Measurements from ENCODE around the gene TBL1X.

Gene TBL1X

DNA sequence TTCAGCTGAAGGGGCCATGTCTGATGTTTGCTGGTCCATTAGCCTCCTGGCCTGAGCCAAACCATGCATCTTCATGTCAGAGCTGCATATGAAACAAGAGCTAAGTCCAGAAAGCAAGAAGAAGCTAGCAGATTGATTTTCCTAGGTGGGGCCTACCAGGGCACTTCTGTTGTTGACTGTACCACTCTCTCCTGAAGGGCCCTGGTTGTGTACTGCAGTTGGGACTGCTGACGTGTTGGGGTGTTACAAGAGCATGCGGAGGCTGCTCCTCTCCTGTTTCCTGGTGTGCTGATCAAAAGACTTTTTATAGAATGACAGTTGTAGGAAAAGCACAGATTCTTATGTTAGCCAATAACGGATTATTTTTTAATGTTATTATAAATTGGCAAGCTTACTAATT lies 145.1 kb downstream of the TBL1X start:
- no peak for DNase-seq
- no peak for TF ChIP-seq GATA1 (IDR thresholded peaks at IDR 0.05; ENCODE audit: low read depth, low read length)
- no peak for TF ChIP-seq POLR2A (IDR thresholded peaks at IDR 0.05; ENCODE audit: low read length)

DNA sequence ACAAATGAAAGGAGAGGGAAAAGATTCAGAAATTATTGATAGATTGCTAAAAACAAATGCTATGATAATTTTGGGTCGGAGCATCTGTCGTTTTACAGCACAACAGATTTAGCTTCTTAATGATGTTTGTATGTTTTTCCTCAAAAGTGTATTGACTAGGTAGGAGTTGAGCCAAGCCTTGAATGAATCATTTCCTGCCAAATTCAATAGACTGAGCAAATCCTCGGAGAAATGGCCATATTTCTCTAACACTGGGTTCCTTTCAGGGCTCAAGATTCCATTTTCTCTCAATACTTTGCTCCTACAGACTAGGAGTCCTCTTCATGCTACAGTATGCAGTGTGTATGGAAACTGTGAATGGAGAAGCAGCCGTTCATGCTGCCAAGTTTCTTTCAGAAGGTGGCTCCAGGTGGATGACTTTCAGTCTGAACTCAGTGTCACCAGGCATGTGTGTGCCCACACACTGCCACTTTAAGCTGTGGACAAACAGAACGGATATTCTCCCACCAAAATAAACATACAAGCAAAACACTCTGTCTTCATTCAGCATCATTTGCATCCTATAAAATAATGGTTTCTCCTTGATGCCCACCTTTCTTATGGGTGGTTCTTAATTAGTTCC lies 146.0 kb downstream of the TBL1X start:
- TF ChIP-seq POLR2A (IDR thresholded peaks at IDR 0.05; ENCODE audit: low read length) (no peak), GATA1 (IDR thresholded peaks at IDR 0.05; ENCODE audit: low read depth, low read length) (no peak)
- DNase-seq = no peak

- TF ChIP-seq GATA1 (IDR thresholded peaks at IDR 0.05; ENCODE audit: low read depth, low read length) = no peak
- no peak for DNase-seq
Measured at GRCh38 chrX:9611436-9612145, 146.7 kb downstream of the TBL1X start.

- no peak for DNase-seq
- TF ChIP-seq GATA1 (IDR thresholded peaks at IDR 0.05; ENCODE audit: low read depth, low read length) (no peak), POLR2A (IDR thresholded peaks at IDR 0.05; ENCODE audit: low read length) (no peak)
Measured at GRCh38 chrX:9612146-9612505, 147.3 kb downstream of the TBL1X start.

GRCh38 chrX:9614016-9614415 lies 149.2 kb downstream of the TBL1X start:
- no peak for DNase-seq
- no peak for TF ChIP-seq POLR2A (IDR thresholded peaks at IDR 0.05; ENCODE audit: low read length)
- TF ChIP-seq GATA1 (IDR thresholded peaks at IDR 0.05; ENCODE audit: low read depth, low read length) = no peak

DNA sequence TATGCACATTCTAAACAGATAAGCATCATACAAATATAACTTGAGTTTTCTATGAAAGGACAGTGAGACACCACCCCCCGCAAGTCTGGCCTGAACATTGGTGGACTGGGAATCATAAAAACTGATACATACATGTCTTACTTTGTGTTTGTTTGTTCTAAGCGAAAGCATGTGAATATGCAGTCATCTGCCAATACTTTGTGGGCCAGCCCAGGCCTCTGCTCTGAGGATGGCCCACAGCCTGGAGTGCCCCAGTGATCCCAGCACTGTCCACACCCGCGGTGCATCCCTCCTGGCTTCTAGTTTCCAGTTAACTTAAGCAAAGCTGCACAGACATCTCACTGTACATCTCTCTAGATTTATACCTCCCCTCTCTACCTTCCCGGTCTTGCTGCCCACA lies 154.3 kb downstream of the TBL1X start:
- TF ChIP-seq GATA1 (IDR thresholded peaks at IDR 0.05; ENCODE audit: low read depth, low read length) = no peak
- TF ChIP-seq POLR2A (IDR thresholded peaks at IDR 0.05; ENCODE audit: low read length) = no peak
- no peak for DNase-seq

- no peak for TF ChIP-seq POLR2A (IDR thresholded peaks at IDR 0.05; ENCODE audit: low read length)
- TF ChIP-seq GATA1 (IDR thresholded peaks at IDR 0.05; ENCODE audit: low read depth, low read length) = no peak
- DNase-seq = no peak
Measured at GRCh38 chrX:9619581-9619980, 154.7 kb downstream of the TBL1X start.

GRCh38 chrX:9622128-9622527 lies 157.3 kb downstream of the TBL1X start:
- TF ChIP-seq GATA1 (IDR thresholded peaks at IDR 0.05; ENCODE audit: low read depth, low read length) (no peak), POLR2A (IDR thresholded peaks at IDR 0.05; ENCODE audit: low read length) (no peak)
- DNase-seq = no peak

DNA sequence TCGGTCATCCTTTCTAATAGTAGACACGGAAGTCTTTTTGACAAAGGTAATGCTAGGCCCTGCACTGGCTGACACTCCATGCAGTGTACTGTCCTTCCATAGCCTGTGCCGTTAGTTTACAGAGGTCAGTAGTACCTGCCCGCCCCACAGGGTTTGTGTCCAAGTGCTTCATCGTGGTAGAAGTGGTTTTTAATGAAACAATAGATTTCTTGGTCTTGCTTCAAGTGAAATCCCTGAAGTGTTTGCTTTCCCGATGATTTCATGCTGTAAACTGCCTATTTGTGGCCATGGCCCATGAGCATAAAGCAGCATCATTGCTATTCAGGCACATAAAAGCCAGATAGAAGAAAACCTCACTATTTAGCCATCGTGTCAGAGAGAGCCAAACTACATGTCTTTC lies 161.5 kb downstream of the TBL1X start:
- TF ChIP-seq GATA1 (IDR thresholded peaks at IDR 0.05; ENCODE audit: low read depth, low read length) (no peak), POLR2A (IDR thresholded peaks at IDR 0.05; ENCODE audit: low read length) (no peak)
- DNase-seq = no peak

DNA sequence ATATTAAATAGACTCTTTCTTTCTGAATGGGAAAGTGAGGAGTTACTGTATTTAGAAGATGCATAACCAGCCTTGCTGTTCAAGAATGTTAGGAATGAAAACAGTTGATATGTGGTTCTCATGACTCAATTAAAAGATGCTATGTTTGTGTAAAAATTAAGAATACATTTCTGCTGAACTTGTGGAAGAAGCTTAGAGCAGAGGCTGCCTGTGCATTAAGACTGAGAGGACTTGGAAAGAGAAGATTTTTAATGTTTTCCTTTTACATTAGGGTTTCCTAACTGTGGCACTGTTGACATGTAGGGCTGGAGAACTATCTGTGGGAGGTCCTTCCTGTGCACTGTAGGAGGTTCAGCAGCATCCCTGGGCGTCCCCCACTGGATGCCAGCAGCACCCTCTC lies 163.1 kb downstream of the TBL1X start:
- TF ChIP-seq POLR2A (IDR thresholded peaks at IDR 0.05; ENCODE audit: low read length) (no peak), GATA1 (IDR thresholded peaks at IDR 0.05; ENCODE audit: low read depth, low read length) (no peak)
- DNase-seq = no peak

DNA sequence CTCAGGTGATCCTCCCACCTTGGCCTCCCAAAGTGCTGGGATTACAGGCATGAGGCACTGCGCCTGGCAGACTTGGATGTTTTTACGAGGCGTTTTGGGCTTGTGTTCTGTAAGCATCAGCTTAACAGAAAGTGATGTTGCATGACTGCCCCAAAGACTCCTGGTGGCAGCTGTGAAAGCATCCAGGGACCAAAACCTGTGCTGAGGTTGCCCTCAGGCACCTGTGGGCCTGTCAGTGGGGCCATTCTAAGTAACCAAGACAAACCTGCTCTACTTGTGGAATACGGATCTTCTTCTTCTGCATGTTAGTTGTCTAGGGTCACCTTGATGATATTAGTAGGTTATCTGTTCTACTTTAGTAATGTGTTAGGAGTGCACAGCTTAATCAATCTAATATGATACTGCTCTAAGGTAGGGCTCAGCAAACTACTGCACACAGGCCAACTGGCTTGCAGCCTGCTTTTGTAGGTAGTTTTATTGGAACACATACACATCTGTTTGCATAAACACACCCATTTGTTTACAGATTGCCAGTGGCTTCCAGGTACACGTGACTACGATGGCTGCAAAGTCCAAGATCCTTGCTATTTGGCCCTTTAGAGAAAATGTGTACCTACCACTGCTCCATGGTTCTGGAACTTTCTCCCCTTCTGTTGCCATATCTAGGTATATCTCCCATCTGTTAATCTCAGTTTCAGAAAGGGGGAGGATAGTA lies 164.1 kb downstream of the TBL1X start:
- no peak for TF ChIP-seq GATA1 (IDR thresholded peaks at IDR 0.05; ENCODE audit: low read depth, low read length)
- TF ChIP-seq POLR2A (IDR thresholded peaks at IDR 0.05; ENCODE audit: low read length) = no peak
- no peak for DNase-seq

DNA sequence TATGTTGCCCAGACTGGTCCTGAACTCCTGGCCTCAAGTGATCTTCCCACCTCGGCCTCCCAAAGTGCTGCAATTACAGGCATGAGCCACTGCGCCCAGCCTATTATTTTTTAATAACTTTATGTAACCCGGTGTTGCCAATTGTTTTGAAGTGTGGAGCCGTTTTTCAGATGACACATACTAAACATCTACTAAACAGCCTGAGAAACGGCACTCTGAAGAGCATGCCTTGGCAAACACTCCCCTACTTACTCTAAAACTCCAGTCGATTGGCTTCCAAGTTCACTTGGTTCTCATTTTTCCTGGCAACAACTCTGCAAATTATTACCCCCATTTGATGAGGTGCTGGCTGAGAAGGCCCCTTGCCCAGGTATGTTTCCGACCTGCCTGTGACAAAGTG lies 169.7 kb downstream of the TBL1X start:
- TF ChIP-seq GATA1 (IDR thresholded peaks at IDR 0.05; ENCODE audit: low read depth, low read length) (no peak), POLR2A (IDR thresholded peaks at IDR 0.05; ENCODE audit: low read length) (no peak)
- no peak for DNase-seq

DNA sequence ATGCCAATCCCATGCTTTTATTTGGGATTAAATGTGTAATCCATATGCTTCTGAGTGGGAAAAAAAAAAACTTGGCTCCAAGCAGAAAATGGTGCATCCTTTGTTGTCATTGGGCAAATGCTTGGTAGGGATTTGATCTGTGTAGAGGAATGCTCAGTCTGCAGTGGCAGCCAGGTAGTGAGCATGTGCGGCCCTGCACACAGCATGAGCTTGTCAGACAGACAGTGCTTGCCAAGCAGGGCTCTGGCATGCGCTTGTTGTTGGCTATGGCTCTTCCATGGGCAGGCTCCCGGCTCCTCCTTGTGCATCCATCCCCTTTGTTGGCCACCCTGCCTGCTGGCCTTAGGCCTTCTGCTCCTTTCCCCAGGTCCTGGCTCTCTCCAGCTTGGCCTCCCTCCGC lies 170.5 kb downstream of the TBL1X start:
- DNase-seq = no peak
- TF ChIP-seq GATA1 (IDR thresholded peaks at IDR 0.05; ENCODE audit: low read depth, low read length) (no peak), POLR2A (IDR thresholded peaks at IDR 0.05; ENCODE audit: low read length) (no peak)

DNA sequence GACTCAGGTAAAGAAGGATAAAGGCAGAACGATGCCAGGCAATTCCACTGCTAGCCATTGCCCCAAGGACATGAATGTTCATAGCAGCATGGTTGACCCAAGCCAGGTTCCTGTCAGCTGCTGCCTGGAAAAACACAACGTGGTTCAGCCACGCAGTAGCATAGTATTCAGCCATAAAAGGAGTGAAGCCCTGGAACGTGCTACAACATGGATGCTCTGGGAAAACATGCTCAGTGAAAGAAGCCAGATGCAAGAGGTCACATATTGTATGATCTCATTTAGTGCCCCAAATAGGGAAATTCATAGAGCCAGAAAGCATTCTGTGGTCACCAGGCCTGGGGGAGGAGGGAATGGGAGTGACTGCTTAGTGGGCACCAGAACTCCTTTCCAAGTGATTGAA lies 170.9 kb downstream of the TBL1X start:
- no peak for DNase-seq
- TF ChIP-seq POLR2A (IDR thresholded peaks at IDR 0.05; ENCODE audit: low read length) (no peak), GATA1 (IDR thresholded peaks at IDR 0.05; ENCODE audit: low read depth, low read length) (no peak)

GRCh38 chrX:9638871-9639270 lies 174.0 kb downstream of the TBL1X start:
- TF ChIP-seq POLR2A (IDR thresholded peaks at IDR 0.05; ENCODE audit: low read length) = no peak
- TF ChIP-seq GATA1 (IDR thresholded peaks at IDR 0.05; ENCODE audit: low read depth, low read length) = no peak
- DNase-seq = no peak
